Smooth muscle cell (in vitro differentiated cells): ENCODE results near the gene CCDC57. TPM values are rescaled to one million over a fixed set of nuclear protein-coding genes. Genes with fewer than 3 reads are reported as not detected.

Experiments
- DNase-seq: peaks from one replicate; lab custom pipeline; 2025; ENCODE audit not compliant: unreplicated experiment; lab: John Stamatoyannopoulos, UW
- H2AFZ ChIP-seq: fragments of 200-600 bp; sonication (generic); 2 replicates; pipeline ENCODE4 v1.6.0; 2016; ENCODE audit warnings: antibody characterized with exemption, low read depth, mild to moderate bottlenecking
- H3F3A ChIP-seq: fragments of 200-600 bp; sonication (generic); 2 replicates; pipeline ENCODE4 v1.6.0; 2017; ENCODE audit warnings: antibody characterized with exemption, low read depth
- H3K27ac ChIP-seq: fragments of 200-600 bp; sonication (generic); 2 replicates; pipeline ENCODE4 v1.5.1; 2016; ENCODE audit warnings: low read depth, mild to moderate bottlenecking
- H3K27me3 ChIP-seq: fragments of 200-600 bp; sonication (generic); 2 replicates; pipeline ENCODE4 v1.6.1; 2016; ENCODE audit warnings: low read depth, mild to moderate bottlenecking
- H3K36me3 ChIP-seq: fragments of 200-600 bp; sonication (generic); 2 replicates; pipeline ENCODE4 v1.5.1; 2016; ENCODE audit warnings: low read depth
- H3K4me1 ChIP-seq: fragments of 200-600 bp; sonication (generic); 2 replicates; pipeline ENCODE4 v1.5.1; 2016; ENCODE audit warnings: low read depth
- H3K4me2 ChIP-seq: fragments of 200-600 bp; sonication (generic); 2 replicates; pipeline ENCODE4 v1.6.0; 2016; ENCODE audit warnings: mild to moderate bottlenecking
- H3K4me3 ChIP-seq: fragments of 200-600 bp; sonication (generic); 2 replicates; pipeline ENCODE4 v1.5.1; 2016; ENCODE audit warnings: mild to moderate bottlenecking
- H3K79me2 ChIP-seq: fragments of 200-600 bp; sonication (generic); 2 replicates; pipeline ENCODE4 v1.6.0; 2016; ENCODE audit warnings: low read depth, mild to moderate bottlenecking
- H3K9ac ChIP-seq: fragments of 200-600 bp; sonication (generic); 2 replicates; pipeline ENCODE4 v1.6.0; 2016; ENCODE audit warnings: low read depth
- H3K9me3 ChIP-seq: fragments of 200-600 bp; sonication (generic); replicated peaks from 2 replicates; pipeline ENCODE4 v1.5.1; 2016; ENCODE audit warnings: low read depth
- H4K20me1 ChIP-seq: fragments of 200-600 bp; sonication (generic); 2 replicates; pipeline ENCODE4 v1.6.0; 2016; ENCODE audit warnings: low read depth
- CTCF ChIP-seq: fragments of 200-600 bp; sonication (generic); IDR thresholded peaks from 2 replicates; pipeline ENCODE4 v1.5.1; 2017; ENCODE audit warnings: borderline replicate concordance, mild to moderate bottlenecking, antibody characterized with exemption; ENCODE audit not compliant: insufficient read depth, poor library complexity, severe bottlenecking
- WGBS: methylation state at CpG from one replicate; pipeline ENCODE4 v1.1.7; 2016; ENCODE audit warnings: low lambda C conversion rate; 5-methylcytosine and 5-hydroxymethylcytosine counted together
- polyA plus RNA-seq: library from polyadenylated mRNA; unstranded; fragments of >200 nt; fragmentation: Nextera tagmentation; extraction: Ambion mirVana; gene quantifications from 2 replicates; pipeline ENCODE4 v1.2.1, GENCODE V29; 2016
- total RNA-seq: library from RNA; depleted of rRNA; stranded (reverse); fragments of >200 nt; gene quantifications from 2 replicates; pipeline ENCODE4 v1.2.3, GENCODE V29; 2014

Gene CCDC57
- total and polyA plus RNA-seq, 2 experiments from 2014 or later, result 18.3 to 23.1 TPM

- Histone ChIP-seq H3K4me3 (peak overlapping the region; percentile 97), H3K9ac (peak overlapping the region; percentile 86), H3F3A (peaks cover 10% of the 10 kb centered on the region), H3K4me2 (peak overlapping the region; percentile 100), H3K36me3 (no peaks in the 10 kb centered on the region), H2AFZ (no peak overlapping the region), H3K27me3 (no peaks in the 10 kb centered on the region), H3K9me3 (no peaks in the 10 kb centered on the region), H4K20me1 (peaks cover 57% of the 10 kb centered on the region), H3K27ac (peak overlapping the region; percentile 78), H3K4me1 (peaks cover 34% of the 10 kb centered on the region), H3K79me2 (peaks cover 53% of the 10 kb centered on the region)
- TF ChIP-seq CTCF, result no peak
- DNase-seq, result no peak
- 28% methylated on average over 8 of the region's 8 CpGs for WGBS
Measured at GRCh38 chr17:82096709-82097183, 115.9 kb downstream of the CCDC57 start.

DNA sequence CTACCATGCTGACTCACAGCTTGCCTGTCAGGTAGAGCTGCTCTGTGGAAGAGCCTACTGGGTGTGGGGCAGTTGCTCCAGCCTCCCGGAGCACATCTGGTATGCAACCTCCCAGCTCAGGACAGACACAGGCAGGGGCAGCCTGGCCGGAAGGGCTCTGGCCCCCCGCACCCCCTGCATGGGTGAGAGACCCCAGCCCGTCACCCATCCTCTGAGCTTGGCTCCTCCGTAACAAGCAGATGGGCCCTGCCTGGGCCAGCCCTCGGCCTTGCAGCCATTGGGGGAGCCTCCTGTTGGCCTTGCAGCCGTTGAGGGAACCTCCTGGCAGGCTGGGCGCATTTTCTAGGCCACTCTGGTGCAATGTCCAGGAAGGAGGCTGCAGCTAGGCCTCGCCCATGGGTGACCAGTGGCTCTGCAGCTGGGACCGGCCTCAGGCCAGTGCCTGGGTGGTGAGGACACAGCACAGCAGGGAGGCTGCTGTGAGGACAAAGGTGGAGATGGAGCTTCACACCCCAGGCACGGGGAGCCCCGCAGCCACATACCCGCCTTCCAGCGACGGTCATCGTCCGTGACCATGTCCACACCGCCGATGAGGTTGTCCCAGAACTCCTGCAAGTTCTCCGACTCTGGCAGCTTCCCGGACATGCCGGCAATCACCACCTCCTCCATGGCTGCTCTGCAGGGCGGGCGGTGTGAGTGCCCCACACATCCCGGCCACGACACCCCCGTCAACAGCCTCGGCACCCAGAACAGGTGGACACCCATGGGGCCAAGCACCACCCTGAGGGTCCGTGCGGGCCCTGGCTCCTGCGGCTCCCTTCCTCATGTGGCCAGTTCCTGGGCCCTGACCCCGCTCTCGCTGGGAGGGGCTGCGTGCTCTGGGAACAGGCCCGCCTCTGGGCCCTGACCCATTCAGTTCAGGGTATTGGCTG is 116.6 kb downstream of the CCDC57 start:
- Histone ChIP-seq H3K4me1 (peaks cover 34% of the 10 kb centered on the region), H3K9me3 (no peaks in the 10 kb centered on the region), H2AFZ (no peak overlapping the region), H3K4me3 (peak overlapping the region; percentile 97), H3K9ac (peak overlapping the region; percentile 86), H4K20me1 (peaks cover 64% of the 10 kb centered on the region), H3K36me3 (no peaks in the 10 kb centered on the region), H3K79me2 (peaks cover 53% of the 10 kb centered on the region), H3K4me2 (peak overlapping the region; percentile 100), H3F3A (peaks cover 10% of the 10 kb centered on the region), H3K27ac (no peak overlapping the region), H3K27me3 (no peaks in the 10 kb centered on the region)
- 81% methylated on average over 34 of the region's 35 CpGs for WGBS
- no peak for TF ChIP-seq CTCF
- DNase-seq, result no peak

- Histone ChIP-seq H4K20me1 (peaks cover 73% of the 10 kb centered on the region), H2AFZ (no peak overlapping the region), H3K27me3 (no peaks in the 10 kb centered on the region), H3F3A (peaks cover 1% of the 10 kb centered on the region), H3K27ac (no peak overlapping the region), H3K36me3 (no peaks in the 10 kb centered on the region), H3K79me2 (peaks cover 53% of the 10 kb centered on the region), H3K4me3 (peak overlapping the region; percentile 28), H3K9me3 (no peaks in the 10 kb centered on the region), H3K4me2 (peak overlapping the region; percentile 100), H3K4me1 (peaks cover 28% of the 10 kb centered on the region), H3K9ac (no peak overlapping the region)
- 89% methylated on average over 35 of the region's 37 CpGs for WGBS
- DNase-seq, result no peak
- TF ChIP-seq CTCF, result no peak
Measured at GRCh38 chr17:82094931-82095776, 117.5 kb downstream of the CCDC57 start.
